ENCODE data around the gene STAMBP.

- TF ChIP-seq POLR2A (IDR thresholded peaks at IDR 0.05) (no peak), POLR2AphosphoS5 (IDR thresholded peaks at IDR 0.05) (no peak), CTCF (IDR thresholded peaks at IDR 0.05) (no peak), EP300 (IDR thresholded peaks at IDR 0.05) (no peak)
Measured at GRCh38 chr2:73890301-73891092, 61.7 kb downstream of the STAMBP start.

Data from suprapubic skin (tissue), 4 donors.